Measurements from ENCODE around the gene ZSCAN12. TPM values are rescaled to one million over a fixed set of nuclear protein-coding genes. Genes with fewer than 3 reads are reported as not detected.
"Not testable (repeated sequence)": the region's sequence is repeated elsewhere in the genome, so short reads cannot be mapped to it uniquely, and the experiment has no call there.

Gene ZSCAN12
- 1 to 10 TPM; 1.2 to 3.2 (median 2.3) TPM for total RNA-seq

DNA sequence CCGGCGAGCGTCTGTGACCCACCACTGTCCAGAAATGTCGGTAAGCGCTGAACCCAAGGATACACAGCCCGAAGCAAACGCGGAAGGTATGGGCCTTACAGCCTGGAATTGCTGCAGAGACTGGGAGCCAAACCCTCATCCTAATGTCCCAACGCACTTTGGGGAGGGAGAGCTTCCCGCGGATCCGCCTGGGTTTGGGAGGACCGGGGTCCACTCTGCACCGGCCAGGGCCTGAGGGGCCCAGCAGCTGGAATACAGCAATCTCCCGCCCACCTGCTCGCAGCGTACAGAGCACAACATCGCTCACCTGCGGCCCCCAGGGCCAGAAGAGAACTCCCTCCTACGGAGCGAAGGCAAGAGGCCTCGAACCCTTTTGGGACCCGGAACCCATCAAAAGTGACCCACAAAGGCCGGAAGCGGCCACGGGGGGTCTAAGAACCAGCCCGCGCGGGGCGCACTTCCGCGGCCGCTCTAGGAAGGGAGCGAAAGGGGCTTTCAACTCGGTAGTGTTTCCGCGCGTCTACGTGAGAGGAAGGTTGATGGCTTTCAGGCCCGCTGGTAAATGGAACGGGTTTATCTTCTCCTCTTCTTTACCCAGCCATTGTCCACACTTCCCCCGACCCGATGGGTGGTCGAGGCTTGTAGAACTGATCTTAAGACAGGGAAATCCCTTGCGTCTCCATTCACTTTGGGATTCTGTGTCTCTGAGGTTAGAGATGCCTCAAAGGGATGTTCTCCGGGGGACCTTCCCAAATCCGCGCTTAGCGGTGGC lies at the start of gene ZSCAN12:
Gene ZSCAN12 (minus strand): TSS at position 398 of the 772 bp plus-strand sequence. CDS start 1,342 bp downstream, outside the sequence.
- Histone ChIP-seq H3K36me3 (peaks cover 4% of the 10 kb centered on the region), H3K4me3 (peak within 1 kb of the TSS; percentile 58), H3K27ac (no peak within 1 kb of the TSS), H3K27me3 (peaks cover 10% of the 10 kb centered on the region), H3K4me1 (peaks cover 21% of the 10 kb centered on the region), H3K9me3 (no peaks in the 10 kb centered on the region)
- peak; percentile 85 to 86 for DNase-seq (ENCODE audit: low spot score in 2 of 2)
- TF ChIP-seq, protein P1, sequence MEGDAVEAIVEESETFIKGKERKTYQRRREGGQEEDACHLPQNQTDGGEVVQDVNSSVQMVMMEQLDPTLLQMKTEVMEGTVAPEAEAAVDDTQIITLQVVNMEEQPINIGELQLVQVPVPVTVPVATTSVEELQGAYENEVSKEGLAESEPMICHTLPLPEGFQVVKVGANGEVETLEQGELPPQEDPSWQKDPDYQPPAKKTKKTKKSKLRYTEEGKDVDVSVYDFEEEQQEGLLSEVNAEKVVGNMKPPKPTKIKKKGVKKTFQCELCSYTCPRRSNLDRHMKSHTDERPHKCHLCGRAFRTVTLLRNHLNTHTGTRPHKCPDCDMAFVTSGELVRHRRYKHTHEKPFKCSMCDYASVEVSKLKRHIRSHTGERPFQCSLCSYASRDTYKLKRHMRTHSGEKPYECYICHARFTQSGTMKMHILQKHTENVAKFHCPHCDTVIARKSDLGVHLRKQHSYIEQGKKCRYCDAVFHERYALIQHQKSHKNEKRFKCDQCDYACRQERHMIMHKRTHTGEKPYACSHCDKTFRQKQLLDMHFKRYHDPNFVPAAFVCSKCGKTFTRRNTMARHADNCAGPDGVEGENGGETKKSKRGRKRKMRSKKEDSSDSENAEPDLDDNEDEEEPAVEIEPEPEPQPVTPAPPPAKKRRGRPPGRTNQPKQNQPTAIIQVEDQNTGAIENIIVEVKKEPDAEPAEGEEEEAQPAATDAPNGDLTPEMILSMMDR (IDR thresholded peaks at IDR 0.05), result peak in 1 of 2 donors; percentile 38
- TF ChIP-seq EP300 (IDR thresholded peaks at IDR 0.05) (no peak), POLR2AphosphoS5 (IDR thresholded peaks at IDR 0.05) (no peak), POLR2A (IDR thresholded peaks at IDR 0.05) (peak in 1 of 2 donors; percentile 19)
- WGBS, result 5% methylated on average over 20 of the region's 49 CpGs

DNA sequence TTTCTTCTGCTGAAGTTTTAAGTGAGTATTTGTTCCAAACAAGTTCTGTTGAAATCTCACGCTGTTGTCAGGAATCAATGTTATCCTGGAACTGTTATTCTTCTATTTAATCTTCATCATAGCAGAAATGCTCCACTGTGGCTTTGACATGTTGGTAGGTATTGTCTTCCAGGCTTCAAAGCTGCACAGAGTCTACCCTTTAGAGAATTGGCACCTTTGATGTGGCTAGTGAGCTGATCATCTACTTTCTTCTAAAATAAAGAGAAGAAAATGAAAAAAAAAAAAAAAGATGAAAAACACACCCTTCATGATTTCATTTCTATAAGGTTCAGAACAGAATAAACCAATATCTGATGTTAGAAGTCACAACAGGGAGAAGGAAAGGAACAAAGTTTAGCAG lies 49.5 kb upstream of the ZSCAN12 start:
- H3K9me3 ChIP-seq, result no peaks in the 10 kb centered on the region
- no peaks in the 10 kb centered on the region for H3K36me3 ChIP-seq
- no peak overlapping the region for H3K27ac ChIP-seq
- TF ChIP-seq, protein P1 (IDR thresholded peaks at IDR 0.05), result no peak
- TF ChIP-seq POLR2AphosphoS5 (IDR thresholded peaks at IDR 0.05), result no peak
- no peak for TF ChIP-seq POLR2A (IDR thresholded peaks at IDR 0.05)
- TF ChIP-seq EP300 (IDR thresholded peaks at IDR 0.05), result no peak
- H3K4me1 ChIP-seq, result peaks cover 5% of the 10 kb centered on the region
- 97% methylated on average over 1 of the region's 1 CpG for WGBS
- no peak for DNase-seq (ENCODE audit: low spot score in 2 of 2)
- H3K4me3 ChIP-seq, result no peak overlapping the region
- peaks cover 63% of the 10 kb centered on the region for H3K27me3 ChIP-seq

DNA sequence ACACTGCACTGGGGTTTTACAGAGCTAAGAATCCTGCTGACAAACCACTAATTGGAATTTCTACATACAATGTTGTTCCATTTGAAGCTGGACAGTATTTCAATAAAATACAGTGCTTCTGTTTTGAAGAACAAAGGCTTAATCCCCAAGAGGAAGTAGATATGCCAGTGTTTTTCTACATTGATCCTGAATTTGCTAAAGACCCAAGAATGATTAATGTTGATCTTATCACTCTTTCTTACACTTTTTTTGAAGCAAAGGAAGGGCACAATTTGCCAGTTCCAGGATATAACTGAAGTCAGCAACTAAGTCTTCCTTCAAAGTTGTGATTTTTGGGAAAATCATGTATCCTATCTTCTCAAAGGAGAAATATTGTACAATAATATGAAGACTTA lies 48.0 kb upstream of the ZSCAN12 start:
- H3K27ac ChIP-seq; DNase-seq (ENCODE audit: low spot score in 2 of 2); H3K4me3 ChIP-seq; H3K36me3 ChIP-seq; H3K9me3 ChIP-seq: not testable (repeated sequence)
- Histone ChIP-seq H3K4me1 (peaks cover 11% of the 10 kb centered on the region), H3K27me3 (peaks cover 61% of the 10 kb centered on the region)

DNA sequence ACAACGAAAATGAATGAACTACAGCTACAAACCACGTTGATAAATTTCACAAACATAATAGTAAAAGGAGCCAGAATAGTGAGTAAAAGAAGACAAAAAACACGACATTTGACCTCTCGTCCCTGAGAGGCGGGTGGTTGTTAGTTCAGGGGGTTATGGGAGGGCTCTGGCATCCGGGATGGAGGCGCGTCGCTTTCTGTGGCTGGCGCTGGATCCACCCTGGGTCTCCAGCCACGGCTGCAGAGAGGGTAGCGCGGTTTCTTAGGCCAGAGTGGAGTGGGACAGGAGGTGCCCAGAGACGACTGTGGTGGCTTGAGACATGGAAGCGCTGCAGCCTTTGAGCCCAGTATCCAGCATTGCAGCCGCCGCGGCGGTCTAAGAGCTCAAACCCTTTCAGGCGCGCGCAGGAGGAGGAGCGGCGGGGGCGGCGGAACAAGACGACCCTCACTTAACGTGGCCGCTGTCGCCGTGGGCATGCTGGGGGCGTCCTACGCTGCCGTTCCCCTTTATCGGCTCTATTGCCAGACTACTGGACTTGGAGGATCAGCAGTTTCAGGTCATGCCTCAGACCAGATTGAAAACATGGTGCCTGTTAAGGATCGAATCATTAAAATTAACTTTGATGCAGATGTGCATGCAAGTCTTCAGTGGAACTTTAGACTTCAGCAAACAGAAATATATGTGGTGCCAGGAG lies 47.4 kb upstream of the ZSCAN12 start:
- DNase-seq (ENCODE audit: low spot score in 2 of 2), result no peak
- peak overlapping the region; percentile 23 for H3K4me3 ChIP-seq
- peaks cover 56% of the 10 kb centered on the region for H3K27me3 ChIP-seq

DNA sequence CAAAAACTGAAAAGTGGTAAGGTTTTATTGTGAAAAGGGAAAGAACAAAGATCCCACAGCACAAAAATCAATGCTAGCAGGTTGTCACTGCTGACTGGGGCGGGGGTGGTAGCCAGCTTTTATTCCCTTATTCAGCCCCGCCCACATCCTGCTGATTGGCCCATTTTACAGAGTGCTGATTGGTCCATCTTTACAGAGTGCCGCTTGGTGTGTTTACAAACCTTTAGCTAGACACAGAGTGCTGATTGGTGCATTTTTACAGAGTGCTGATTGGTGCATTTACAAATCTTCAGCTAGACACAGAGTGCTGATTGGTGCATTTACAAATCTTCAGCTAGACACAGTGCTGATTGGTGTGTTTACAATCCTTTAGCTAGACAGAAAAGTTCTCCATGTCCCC lies 45.2 kb upstream of the ZSCAN12 start:
- not testable (repeated sequence) for H3K27ac ChIP-seq; H3K9me3 ChIP-seq; H3K36me3 ChIP-seq; H3K4me3 ChIP-seq; DNase-seq (ENCODE audit: low spot score in 2 of 2)
- H3K4me1 ChIP-seq, result peaks cover 12% of the 10 kb centered on the region
- H3K27me3 ChIP-seq, result peaks cover 39% of the 10 kb centered on the region
- WGBS, result 70% methylated on average over 3 of the region's 3 CpGs

More for the DNA sequence above, 47.4 kb upstream of the ZSCAN12 start:
- Histone ChIP-seq H3K9me3 (no peaks in the 10 kb centered on the region), H3K4me1 (peaks cover 12% of the 10 kb centered on the region), H3K27ac (no peak overlapping the region), H3K36me3 (no peaks in the 10 kb centered on the region)
- WGBS, result 3% methylated on average over 36 of the region's 36 CpGs
- TF ChIP-seq, protein P1 (IDR thresholded peaks at IDR 0.05), result no peak
- TF ChIP-seq POLR2A (IDR thresholded peaks at IDR 0.05) (no peak), POLR2AphosphoS5 (IDR thresholded peaks at IDR 0.05) (no peak), EP300 (IDR thresholded peaks at IDR 0.05) (no peak)

DNA sequence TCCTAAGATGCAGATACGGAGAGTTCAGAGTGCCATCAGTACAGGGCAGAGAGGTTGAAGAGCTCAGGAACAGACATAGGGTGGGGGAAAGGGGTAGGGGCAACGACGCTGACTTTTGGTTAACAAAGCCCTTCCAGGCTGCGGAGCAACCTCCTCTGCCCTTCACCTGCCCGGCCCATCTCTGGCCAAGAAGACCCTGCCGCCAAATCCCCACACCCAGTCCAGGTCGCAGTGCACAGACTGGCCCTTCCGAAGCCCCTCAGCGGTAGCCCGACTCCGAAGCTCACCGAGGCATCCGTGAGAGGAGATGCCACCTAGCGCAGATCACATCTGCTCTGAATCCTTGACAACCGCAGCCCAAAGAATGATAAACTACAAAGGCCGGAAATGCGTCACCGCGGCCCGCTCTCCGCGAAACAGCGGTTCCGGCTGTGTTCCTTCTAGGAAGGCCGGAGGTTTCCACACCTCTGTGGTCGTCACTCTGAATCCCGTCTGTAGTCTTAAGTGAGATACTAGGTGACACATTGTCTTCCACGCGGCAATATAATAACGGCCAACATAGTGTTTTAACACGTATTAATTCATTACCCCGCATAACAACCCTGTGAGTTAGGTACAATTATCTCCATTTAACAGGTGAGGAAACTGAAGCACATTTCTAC lies 43.7 kb upstream of the ZSCAN12 start, which contains the start of gene ZSCAN23:
Gene ZSCAN23 (minus strand): TSS at position 380 of the 662 bp plus-strand sequence. CDS start 7,225 bp downstream, outside the sequence.
- H3K27me3 ChIP-seq, result peaks cover 35% of the 10 kb centered on the region
- peak in 1 of 2 donors; percentile 72 for DNase-seq (ENCODE audit: low spot score in 2 of 2)
- H3K36me3 ChIP-seq, result no peaks in the 10 kb centered on the region
- TF ChIP-seq POLR2AphosphoS5 (IDR thresholded peaks at IDR 0.05), result no peak
- TF ChIP-seq POLR2A (IDR thresholded peaks at IDR 0.05), result no peak
- TF ChIP-seq, protein P1 (IDR thresholded peaks at IDR 0.05), result no peak
- no peak for TF ChIP-seq EP300 (IDR thresholded peaks at IDR 0.05)
- H3K4me3 ChIP-seq, result peak within 1 kb of the TSS; percentile 64
- no peak within 1 kb of the TSS for H3K27ac ChIP-seq
- H3K4me1 ChIP-seq, result peaks cover 12% of the 10 kb centered on the region
- 3% methylated on average over 22 of the region's 32 CpGs for WGBS
- no peaks in the 10 kb centered on the region for H3K9me3 ChIP-seq

All from suprapubic skin (tissue), 4 donors.